Body of pancreas (tissue), 4 donors: ENCODE results near the gene SLF2.

Source experiments
- CTCF ChIP-seq, 7 experiments: fragments of 450-650 bp in 4 of 7; fragments of 200-600 bp in 3 of 7; sonication (generic) in 3 of 7; IDR thresholded peaks; one replicate each; pipeline ENCODE4 v1.5.1; 2016 to 2019; ENCODE audit warnings: antibody characterized with exemption in 7 of 7
- POLR2A ChIP-seq, 3 donors: fragments of 450-650 bp; IDR thresholded peaks; one replicate each; pipeline ENCODE4 v1.6.1; 2016; ENCODE audit warnings: antibody characterized with exemption in 3 of 3, mild to moderate bottlenecking in 2 of 3

- no peak for TF ChIP-seq POLR2A (IDR thresholded peaks at IDR 0.05)
- TF ChIP-seq CTCF (IDR thresholded peaks at IDR 0.05), result no peak
Measured at GRCh38 chr10:100907773-100908363, 4.9 kb upstream of the SLF2 start.
